Measurements from ENCODE around the gene GRB14. TPM values are rescaled to one million over a fixed set of nuclear protein-coding genes. Genes with fewer than 3 reads are reported as not detected.

The GRB14 gene
- total RNA-seq, 2 donors from 2014 or later: 4.4 to 15.5 TPM

- no peak overlapping the region for H3K27ac ChIP-seq
- TF ChIP-seq CTCF (IDR thresholded peaks at IDR 0.05): no peak
- H3K9me3 ChIP-seq: no peaks in the 10 kb centered on the region
- H3K4me3 ChIP-seq: no peak overlapping the region
- peaks cover 0 to 2% of the 10 kb centered on the region in 2 donors for H3K4me1 ChIP-seq
- H3K27me3 ChIP-seq: no peaks in the 10 kb centered on the region
- DNase-seq (ENCODE audit: low spot score): no peak
- no peaks in the 10 kb centered on the region for H3K36me3 ChIP-seq
Measured at GRCh38 chr2:164609790-164610189, 11.5 kb downstream of the GRB14 start.

- peaks cover 0 to 7% of the 10 kb centered on the region in 2 donors for H3K4me1 ChIP-seq
- TF ChIP-seq CTCF (IDR thresholded peaks at IDR 0.05): no peak
- DNase-seq (ENCODE audit: low spot score): no peak
- H3K4me3 ChIP-seq: no peak overlapping the region
- H3K27ac ChIP-seq: peak overlapping the region in 1 of 2 donors; percentile 32
- H3K9me3 ChIP-seq: no peaks in the 10 kb centered on the region
- H3K27me3 ChIP-seq: no peaks in the 10 kb centered on the region
- no peaks in the 10 kb centered on the region for H3K36me3 ChIP-seq
Measured at GRCh38 chr2:164606557-164606956, 14.7 kb downstream of the GRB14 start.

GRCh38 chr2:164605295-164605694 is 16.0 kb downstream of the GRB14 start:
- Histone ChIP-seq H3K36me3 (no peaks in the 10 kb centered on the region), H3K27ac (no peak overlapping the region), H3K4me1 (peaks cover 0 to 7% of the 10 kb centered on the region in 2 donors), H3K9me3 (no peaks in the 10 kb centered on the region), H3K27me3 (no peaks in the 10 kb centered on the region), H3K4me3 (no peak overlapping the region)
- no peak for DNase-seq (ENCODE audit: low spot score)
- TF ChIP-seq CTCF (IDR thresholded peaks at IDR 0.05): no peak

- Histone ChIP-seq H3K27me3 (no peaks in the 10 kb centered on the region), H3K27ac (no peak overlapping the region), H3K9me3 (no peaks in the 10 kb centered on the region), H3K36me3 (no peaks in the 10 kb centered on the region), H3K4me1 (peaks cover 0 to 7% of the 10 kb centered on the region in 2 donors), H3K4me3 (no peak overlapping the region)
- TF ChIP-seq CTCF (IDR thresholded peaks at IDR 0.05): no peak
- no peak for DNase-seq (ENCODE audit: low spot score)
Measured at GRCh38 chr2:164600763-164601162, 20.5 kb downstream of the GRB14 start.

- Histone ChIP-seq H3K27me3 (no peaks in the 10 kb centered on the region), H3K27ac (no peak overlapping the region), H3K4me1 (peaks cover 0 to 7% of the 10 kb centered on the region in 2 donors), H3K4me3 (no peak overlapping the region), H3K36me3 (no peaks in the 10 kb centered on the region), H3K9me3 (no peaks in the 10 kb centered on the region)
- peak; percentile 49 to 81 for TF ChIP-seq CTCF (IDR thresholded peaks at IDR 0.05)
- no peak for DNase-seq (ENCODE audit: low spot score)
Measured at GRCh38 chr2:164599954-164600589, 21.2 kb downstream of the GRB14 start.

GRCh38 chr2:164597983-164598382 is 23.3 kb downstream of the GRB14 start:
- H3K36me3 ChIP-seq: no peaks in the 10 kb centered on the region
- no peaks in the 10 kb centered on the region for H3K27me3 ChIP-seq
- H3K27ac ChIP-seq: no peak overlapping the region
- no peak for TF ChIP-seq CTCF (IDR thresholded peaks at IDR 0.05)
- H3K4me1 ChIP-seq: no peaks in the 10 kb centered on the region
- DNase-seq (ENCODE audit: low spot score): no peak
- H3K9me3 ChIP-seq: no peaks in the 10 kb centered on the region
- no peak overlapping the region for H3K4me3 ChIP-seq
